Upper lobe of left lung (tissue), 4 donors: Measurements from ENCODE around the gene CGB1.

Experiments
- CTCF ChIP-seq, 6 experiments: fragments of 450-650 bp in 4 of 6; fragments of 200-600 bp in 2 of 6; sonication (generic) in 2 of 6; IDR thresholded peaks; one replicate each; pipeline ENCODE4 v1.5.1; 2016 to 2019; ENCODE audit warnings: antibody characterized with exemption in 6 of 6
- EP300 ChIP-seq, 4 donors: sonication (generic); formaldehyde crosslinking; IDR thresholded peaks; one replicate each; pipeline ENCODE4 v1.5.1; 2017; ENCODE audit warnings: antibody characterized with exemption in 4 of 4, control low read depth in 2 of 4
- POLR2A ChIP-seq, 4 donors: fragments of 450-650 bp; IDR thresholded peaks; one replicate each; pipeline ENCODE4 v1.5.1; 2016 to 2017; ENCODE audit warnings: antibody characterized with exemption in 4 of 4, mild to moderate bottlenecking in 2 of 4
- POLR2AphosphoS5 ChIP-seq, 2 donors: sonication (generic); formaldehyde crosslinking; IDR thresholded peaks; one replicate each; pipeline ENCODE4 v1.5.1; 2017; ENCODE audit warnings: antibody characterized with exemption in 2 of 2

- TF ChIP-seq CTCF (IDR thresholded peaks at IDR 0.05), result no peak
- no peak for TF ChIP-seq POLR2A (IDR thresholded peaks at IDR 0.05)
- TF ChIP-seq POLR2AphosphoS5 (IDR thresholded peaks at IDR 0.05), result no peak
- no peak for TF ChIP-seq EP300 (IDR thresholded peaks at IDR 0.05)
Measured at GRCh38 chr19:49009828-49010227, 26.9 kb downstream of the CGB1 start.
